ENCODE measurements around the gene RBBP4.
"Not testable (repeated sequence)": the region's sequence is repeated elsewhere in the genome, so short reads cannot be mapped to it uniquely, and the experiment has no call there.

The RBBP4 gene

GRCh38 chr1:32693455-32694174 lies 42.6 kb downstream of the RBBP4 start:
- Histone ChIP-seq H3K4me3 (ENCODE audit: low read depth, low read length) (no peak overlapping the region), H3K36me3 (peaks cover 4% of the 10 kb centered on the region; the same call in 1 of the 2 replicates), H3K27me3 (ENCODE audit: insufficient read depth, low read depth, severe bottlenecking) (no peaks in the 10 kb centered on the region), H3K27ac (no peak overlapping the region), H3K9me3 (ENCODE audit: severe bottlenecking) (no peaks in the 10 kb centered on the region)
- TF ChIP-seq CTCF (IDR thresholded peaks at IDR 0.05; ENCODE audit: low read depth, low read length): no peak
- DNase-seq: no peak

- H3K27ac ChIP-seq: no peak overlapping the region
- H3K36me3 ChIP-seq: peaks cover under 1% of the 10 kb centered on the region; the same call in 1 of the 2 replicates
- no peak for TF ChIP-seq CTCF (IDR thresholded peaks at IDR 0.05; ENCODE audit: low read depth, low read length)
These were observed 44.3 kb downstream of the RBBP4 start for GRCh38 chr1:32695098-32695904.

GRCh38 chr1:32696041-32696440 lies 45.0 kb downstream of the RBBP4 start:
- no peak overlapping the region for H3K4me3 ChIP-seq (ENCODE audit: low read depth, low read length)
- no peaks in the 10 kb centered on the region for H3K9me3 ChIP-seq (ENCODE audit: severe bottlenecking)
- DNase-seq: no peak
- no peaks in the 10 kb centered on the region for H3K27me3 ChIP-seq (ENCODE audit: insufficient read depth, low read depth, severe bottlenecking)
- no peak for TF ChIP-seq CTCF (IDR thresholded peaks at IDR 0.05; ENCODE audit: low read depth, low read length)
- no peaks in the 10 kb centered on the region for H3K36me3 ChIP-seq
- no peak overlapping the region for H3K27ac ChIP-seq

More at GRCh38 chr1:32695098-32695904, 44.3 kb downstream of the RBBP4 start:
- no peaks in the 10 kb centered on the region for H3K9me3 ChIP-seq (ENCODE audit: severe bottlenecking)
- no peak overlapping the region for H3K4me3 ChIP-seq (ENCODE audit: low read depth, low read length)
- DNase-seq: no peak
- no peaks in the 10 kb centered on the region for H3K27me3 ChIP-seq (ENCODE audit: insufficient read depth, low read depth, severe bottlenecking)

DNA sequence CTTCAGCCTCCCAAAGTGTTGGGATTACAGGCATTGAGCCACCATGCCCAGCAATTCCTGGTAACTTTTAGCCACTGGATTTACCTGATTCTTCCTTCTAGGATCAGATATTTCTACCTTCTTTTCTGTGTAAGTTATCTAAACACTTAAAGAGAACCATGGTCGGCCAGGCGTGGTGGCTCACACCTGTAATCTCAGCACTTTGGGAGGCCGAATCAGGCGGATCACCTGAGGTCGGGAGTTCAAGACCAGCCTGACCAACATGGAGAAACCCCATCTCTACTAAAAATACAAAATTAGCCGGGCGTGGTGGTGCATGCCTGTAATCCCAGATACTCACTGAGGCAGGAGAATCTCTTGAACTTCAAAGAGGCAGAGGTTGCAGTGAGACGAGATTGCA lies 46.0 kb downstream of the RBBP4 start:
- not testable (repeated sequence) for H3K27ac ChIP-seq; H3K4me3 ChIP-seq (ENCODE audit: low read depth, low read length); DNase-seq; H3K36me3 ChIP-seq; H3K9me3 ChIP-seq (ENCODE audit: severe bottlenecking); H3K27me3 ChIP-seq (ENCODE audit: insufficient read depth, low read depth, severe bottlenecking)

GRCh38 chr1:32701421-32701911 lies 50.5 kb downstream of the RBBP4 start:
- TF ChIP-seq CTCF (IDR thresholded peaks at IDR 0.05; ENCODE audit: low read depth, low read length): no peak
- Histone ChIP-seq H3K27ac (no peak overlapping the region; the same call in 1 of the 2 replicates), H3K9me3 (ENCODE audit: severe bottlenecking) (no peaks in the 10 kb centered on the region), H3K4me3 (ENCODE audit: low read depth, low read length) (no peak overlapping the region), H3K27me3 (ENCODE audit: insufficient read depth, low read depth, severe bottlenecking) (no peaks in the 10 kb centered on the region), H3K36me3 (no peaks in the 10 kb centered on the region)
- DNase-seq: no peak

- no peaks in the 10 kb centered on the region for H3K36me3 ChIP-seq
- no peaks in the 10 kb centered on the region for H3K27me3 ChIP-seq (ENCODE audit: insufficient read depth, low read depth, severe bottlenecking)
- peak; percentile 26 for DNase-seq
- no peak overlapping the region; the same call in 1 of the 2 replicates for H3K27ac ChIP-seq
- H3K4me3 ChIP-seq (ENCODE audit: low read depth, low read length): peak overlapping the region; percentile 65
- H3K9me3 ChIP-seq (ENCODE audit: severe bottlenecking): no peaks in the 10 kb centered on the region
- TF ChIP-seq CTCF (IDR thresholded peaks at IDR 0.05; ENCODE audit: low read depth, low read length): no peak
These were observed 51.1 kb downstream of the RBBP4 start for GRCh38 chr1:32701951-32702598.
